ENCODE measurements around the gene CCDC3. TPM values are rescaled to one million over a fixed set of nuclear protein-coding genes. Genes with fewer than 3 reads are reported as not detected.

Gene CCDC3
- total RNA-seq, 3 donors from 2014 or later (not counting 1 experiment from before 2014, with no cell fraction given), result 0.21 to 0.23 (median 0.23) TPM

DNA sequence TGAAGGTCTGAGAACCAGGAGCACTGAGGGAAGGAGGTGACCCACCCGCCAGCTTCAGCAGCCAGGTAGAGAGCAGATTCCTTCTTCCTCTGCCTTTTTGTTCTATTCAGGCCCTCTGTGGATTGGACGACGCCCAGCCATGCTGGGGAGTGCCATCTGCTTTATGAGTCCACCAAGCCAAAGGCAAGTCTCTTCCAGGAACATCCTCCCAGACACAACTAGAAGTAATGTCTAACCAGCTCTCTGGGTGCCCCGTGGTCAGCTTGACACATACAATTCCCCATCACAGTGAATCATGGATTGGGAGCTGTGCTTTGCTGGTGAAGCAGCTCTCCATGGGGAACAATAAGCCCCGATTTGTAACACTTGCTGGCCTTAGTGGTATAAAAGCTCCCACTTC, 125.2 kb downstream of the CCDC3 start:
- intact Hi-C loops (cut with micrococcal nuclease), result no loop called here
- no peak overlapping the region for H3K4me3 Mint-ChIP-seq
- H3K36me3 ChIP-seq (ENCODE audit: control insufficient read depth, insufficient read depth, low read length), result no peaks in the 10 kb centered on the region
- no peaks in the 10 kb centered on the region for H3K27me3 ChIP-seq (ENCODE audit: control insufficient read depth, insufficient read depth, low read length)
- H3K36me3 Mint-ChIP-seq, result no peaks in the 10 kb centered on the region
- H3K4me1 Mint-ChIP-seq, result no peaks in the 10 kb centered on the region
- H3K27ac Mint-ChIP-seq, result no peak overlapping the region
- DNase-seq (no peak), ATAC-seq (no peak)
- WGBS (ENCODE audit: insufficient coverage), result 93% methylated on average over 5 of the region's 5 CpGs
- H3K9me3 Mint-ChIP-seq, result no peaks in the 10 kb centered on the region
- no peaks in the 10 kb centered on the region for H3K4me1 ChIP-seq (ENCODE audit: control insufficient read depth, insufficient read depth, low read length)
- no peak overlapping the region for H3K27ac ChIP-seq (ENCODE audit: low read length)
- peaks cover 0 to 12% of the 10 kb centered on the region in 2 donors for H3K27me3 Mint-ChIP-seq (ENCODE audit: low read depth in 2 of 2)
- TF ChIP-seq, protein P1, sequence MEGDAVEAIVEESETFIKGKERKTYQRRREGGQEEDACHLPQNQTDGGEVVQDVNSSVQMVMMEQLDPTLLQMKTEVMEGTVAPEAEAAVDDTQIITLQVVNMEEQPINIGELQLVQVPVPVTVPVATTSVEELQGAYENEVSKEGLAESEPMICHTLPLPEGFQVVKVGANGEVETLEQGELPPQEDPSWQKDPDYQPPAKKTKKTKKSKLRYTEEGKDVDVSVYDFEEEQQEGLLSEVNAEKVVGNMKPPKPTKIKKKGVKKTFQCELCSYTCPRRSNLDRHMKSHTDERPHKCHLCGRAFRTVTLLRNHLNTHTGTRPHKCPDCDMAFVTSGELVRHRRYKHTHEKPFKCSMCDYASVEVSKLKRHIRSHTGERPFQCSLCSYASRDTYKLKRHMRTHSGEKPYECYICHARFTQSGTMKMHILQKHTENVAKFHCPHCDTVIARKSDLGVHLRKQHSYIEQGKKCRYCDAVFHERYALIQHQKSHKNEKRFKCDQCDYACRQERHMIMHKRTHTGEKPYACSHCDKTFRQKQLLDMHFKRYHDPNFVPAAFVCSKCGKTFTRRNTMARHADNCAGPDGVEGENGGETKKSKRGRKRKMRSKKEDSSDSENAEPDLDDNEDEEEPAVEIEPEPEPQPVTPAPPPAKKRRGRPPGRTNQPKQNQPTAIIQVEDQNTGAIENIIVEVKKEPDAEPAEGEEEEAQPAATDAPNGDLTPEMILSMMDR (IDR thresholded peaks at IDR 0.05), result no peak
- H3K4me3 ChIP-seq (ENCODE audit: low read length), result no peak overlapping the region
- no peaks in the 10 kb centered on the region for H3K9me3 ChIP-seq (ENCODE audit: control insufficient read depth, insufficient read depth, low read length)

DNA sequence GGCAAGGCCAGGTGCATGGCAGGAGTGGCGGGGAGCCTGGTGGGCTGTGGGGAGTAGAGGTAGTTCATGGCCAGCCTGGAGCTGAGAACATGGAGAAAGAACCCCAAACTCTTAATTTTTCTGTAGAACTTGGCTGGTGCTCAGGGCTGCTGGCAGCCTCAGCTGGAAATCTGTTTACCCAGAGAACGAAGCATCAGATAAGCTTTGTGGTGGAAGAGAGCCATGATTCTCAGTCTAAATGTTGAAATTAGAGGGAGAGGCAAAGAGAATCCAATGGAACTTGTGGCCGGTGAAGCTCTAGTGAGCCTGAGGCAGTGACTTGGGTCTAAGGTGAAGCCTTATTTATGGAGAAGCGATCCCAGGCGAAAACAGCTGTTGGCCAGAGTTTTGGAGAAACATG, 126.4 kb downstream of the CCDC3 start:
- DNase-seq (no peak), ATAC-seq (no peak)
- intact Hi-C loops (cut with micrococcal nuclease), result no loop called here
- no peaks in the 10 kb centered on the region for H3K9me3 Mint-ChIP-seq
- H3K4me1 Mint-ChIP-seq, result no peaks in the 10 kb centered on the region
- no peak overlapping the region for H3K27ac Mint-ChIP-seq
- H3K27me3 ChIP-seq (ENCODE audit: control insufficient read depth, insufficient read depth, low read length), result no peaks in the 10 kb centered on the region
- H3K4me3 Mint-ChIP-seq, result no peak overlapping the region
- 85% methylated on average over 5 of the region's 5 CpGs for WGBS (ENCODE audit: insufficient coverage)
- H3K36me3 ChIP-seq (ENCODE audit: control insufficient read depth, insufficient read depth, low read length), result no peaks in the 10 kb centered on the region
- no peaks in the 10 kb centered on the region for H3K36me3 Mint-ChIP-seq
- H3K27ac ChIP-seq (ENCODE audit: low read length), result no peak overlapping the region
- H3K4me1 ChIP-seq (ENCODE audit: control insufficient read depth, insufficient read depth, low read length), result no peaks in the 10 kb centered on the region
- no peak overlapping the region for H3K4me3 ChIP-seq (ENCODE audit: low read length)
- H3K27me3 Mint-ChIP-seq (ENCODE audit: low read depth in 2 of 2), result peaks cover 2 to 12% of the 10 kb centered on the region in 2 donors
- TF ChIP-seq, protein P1 (IDR thresholded peaks at IDR 0.05), result no peak
- H3K9me3 ChIP-seq (ENCODE audit: control insufficient read depth, insufficient read depth, low read length), result no peaks in the 10 kb centered on the region

DNA sequence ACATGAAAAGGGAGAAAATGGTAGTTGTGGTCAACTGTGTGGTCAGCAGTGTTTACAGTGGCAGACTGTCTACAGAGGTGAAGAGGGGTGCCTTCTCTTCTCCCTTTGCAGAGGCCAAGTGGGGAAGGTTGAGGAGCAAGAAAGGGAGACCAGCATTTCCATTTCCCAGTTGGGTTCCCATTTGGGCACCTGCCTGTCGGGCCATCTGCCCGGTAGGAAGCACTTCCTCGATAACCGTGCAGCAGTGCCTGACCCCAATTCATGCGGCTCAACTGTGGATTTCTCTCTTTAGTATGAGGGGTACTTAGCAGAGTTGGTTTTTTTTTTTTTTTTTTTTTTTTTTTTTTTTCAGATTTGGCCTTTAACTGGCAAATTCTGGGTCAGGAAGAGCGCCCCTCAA, 127.0 kb downstream of the CCDC3 start:
- H3K27me3 ChIP-seq (ENCODE audit: control insufficient read depth, insufficient read depth, low read length), result no peaks in the 10 kb centered on the region
- H3K9me3 Mint-ChIP-seq, result no peaks in the 10 kb centered on the region
- H3K36me3 Mint-ChIP-seq, result no peaks in the 10 kb centered on the region
- no peak overlapping the region for H3K4me3 Mint-ChIP-seq
- no peaks in the 10 kb centered on the region for H3K4me1 Mint-ChIP-seq
- H3K27ac ChIP-seq (ENCODE audit: low read length), result no peak overlapping the region
- no peak overlapping the region for H3K27ac Mint-ChIP-seq
- DNase-seq (no peak), ATAC-seq (no peak)
- TF ChIP-seq, protein P1 (IDR thresholded peaks at IDR 0.05), result no peak
- no peak overlapping the region for H3K4me3 ChIP-seq (ENCODE audit: low read length)
- H3K9me3 ChIP-seq (ENCODE audit: control insufficient read depth, insufficient read depth, low read length), result no peaks in the 10 kb centered on the region
- H3K27me3 Mint-ChIP-seq (ENCODE audit: low read depth in 2 of 2), result peaks cover 2 to 12% of the 10 kb centered on the region in 2 donors
- no peaks in the 10 kb centered on the region for H3K4me1 ChIP-seq (ENCODE audit: control insufficient read depth, insufficient read depth, low read length)
- H3K36me3 ChIP-seq (ENCODE audit: control insufficient read depth, insufficient read depth, low read length), result no peaks in the 10 kb centered on the region
- WGBS (ENCODE audit: insufficient coverage), result 88% methylated on average over 6 of the region's 6 CpGs
- intact Hi-C loops (cut with micrococcal nuclease), result no loop called here

- H3K27me3 ChIP-seq (ENCODE audit: control insufficient read depth, insufficient read depth, low read length), result no peaks in the 10 kb centered on the region
- no peaks in the 10 kb centered on the region for H3K36me3 ChIP-seq (ENCODE audit: control insufficient read depth, insufficient read depth, low read length)
- Mint-ChIP-seq H3K27ac (no peak overlapping the region), H3K4me1 (no peaks in the 10 kb centered on the region), H3K4me3 (no peak overlapping the region), H3K27me3 (ENCODE audit: low read depth in 2 of 2) (peaks cover 2 to 6% of the 10 kb centered on the region in 2 donors), H3K36me3 (no peaks in the 10 kb centered on the region), H3K9me3 (no peaks in the 10 kb centered on the region)
- H3K4me3 ChIP-seq (ENCODE audit: low read length), result no peak overlapping the region
- intact Hi-C loops (cut with micrococcal nuclease), result no loop called here
- H3K9me3 ChIP-seq (ENCODE audit: control insufficient read depth, insufficient read depth, low read length), result no peaks in the 10 kb centered on the region
- no peaks in the 10 kb centered on the region for H3K4me1 ChIP-seq (ENCODE audit: control insufficient read depth, insufficient read depth, low read length)
- DNase-seq, result no peak
- TF ChIP-seq, protein P1 (IDR thresholded peaks at IDR 0.05), result no peak
- WGBS (ENCODE audit: insufficient coverage), result 84% methylated on average over 8 of the region's 8 CpGs
- ATAC-seq, result peak in 1 of 3 donors; percentile 15
- no peak overlapping the region for H3K27ac ChIP-seq (ENCODE audit: low read length)
These were observed 128.3 kb downstream of the CCDC3 start for GRCh38 chr10:12873172-12873571.
